A549 treated with dexamethasone at 1 μM for 4 hours (cell line): ENCODE measurements around the gene HMGN2. TPM values are rescaled to one million over a fixed set of nuclear protein-coding genes. Genes with fewer than 3 reads are reported as not detected.

Experiments
- total RNA-seq: library from RNA; stranded (reverse); fragments of 200-300 nt; extraction: Qiagen RNA extraction; gene quantifications from 5 replicates; pipeline ENCODE4 v1.2.3, GENCODE V29; 2022

The HMGN2 gene
- total RNA-seq = 304 to 392 TPM (median 323 TPM) in 5 replicates

GRCh38 chr1:26472320-26472900 lies at the start of gene HMGN2:
Gene HMGN2 (plus strand): TSS chr1:26472440. CDS start chr1:26472613, 173 bp downstream.

GRCh38 chr1:26431979-26432695 lies 40.1 kb upstream of the HMGN2 start, which contains the start of gene DHDDS:
Gene DHDDS (plus strand): TSS chr1:26432321. CDS start chr1:26432946, 625 bp downstream.

Other genes starting within 250 kb of the HMGN2 start
- 10.7 to 12.9 TPM (median 12.3 TPM) in 5 replicates for gene CEP85, start 238.2 kb upstream of the HMGN2 start, total RNA-seq
- 113 to 153 TPM (median 142 TPM) in 5 replicates for gene SH3BGRL3, start 192.4 kb upstream of the HMGN2 start, total RNA-seq
- gene UBXN11, start 165.8 kb upstream of the HMGN2 start, total RNA-seq = 9.7 to 14.8 TPM (median 13.5 TPM) in 5 replicates
- 0.38 TPM in 1 of 5 replicates, not detected in the others for gene CD52, start 154.5 kb upstream of the HMGN2 start, total RNA-seq
- gene CRYBG2, start 118.3 kb upstream of the HMGN2 start, total RNA-seq = 1.1 to 2.1 TPM (median 1.5 TPM) in 5 replicates
- not detected in 5 replicates for gene ZNF683, start 99.7 kb upstream of the HMGN2 start, total RNA-seq
- not detected in 5 replicates for gene LIN28A, start 61.6 kb upstream of the HMGN2 start, total RNA-seq
- 22.1 to 26.1 TPM (median 23.0 TPM) in 5 replicates for gene DHDDS, start 40.1 kb upstream of the HMGN2 start, total RNA-seq
- 12.4 to 17.8 TPM (median 17.3 TPM) in 5 replicates for gene RPS6KA1, start 57.3 kb downstream of the HMGN2 start, total RNA-seq
- 33.2 to 52.2 TPM (median 44.4 TPM) in 5 replicates for gene ARID1A, start 223.6 kb downstream of the HMGN2 start, total RNA-seq